Duodenal mucosa (tissue), 2 donors: ENCODE data around the gene TNFSF13B.
"Not testable (repeated sequence)": the region's sequence is repeated elsewhere in the genome, so short reads cannot be mapped to it uniquely, and the experiment has no call there.

ENCODE experiments used
- H3K27ac ChIP-seq: one replicate; pipeline ENCODE4 v1.7.0; 2013; ENCODE audit warnings: low read depth, low read length
- H3K27me3 ChIP-seq, 2 donors: one replicate each; pipeline ENCODE4 v1.7.0; 2013; ENCODE audit warnings: low read length in 2 of 2, control low read depth in 1 of 2; ENCODE audit not compliant: insufficient read depth in 2 of 2, control insufficient read depth in 1 of 2
- H3K36me3 ChIP-seq, 2 donors: one replicate each; pipeline ENCODE4 v1.7.0; 2013; ENCODE audit warnings: low read length in 2 of 2, control low read depth in 1 of 2; ENCODE audit not compliant: insufficient read depth in 2 of 2, control insufficient read depth in 1 of 2
- H3K4me1 ChIP-seq, 2 donors: one replicate each; pipeline ENCODE4 v1.7.0; 2013; ENCODE audit warnings: low read length in 2 of 2, control low read depth in 1 of 2; ENCODE audit not compliant: insufficient read depth in 2 of 2, control insufficient read depth in 1 of 2
- H3K4me3 ChIP-seq, 2 donors: one replicate each; pipeline ENCODE4 v1.7.0; 2013; ENCODE audit warnings: low read length in 2 of 2, low read depth in 1 of 2
- H3K9ac ChIP-seq, 2 donors: one replicate each; pipeline ENCODE4 v1.7.0; 2013; ENCODE audit warnings: low read length in 2 of 2, low read depth in 1 of 2
- H3K9me3 ChIP-seq, 2 donors: one replicate each; pipeline ENCODE4 v1.7.0; 2013; ENCODE audit warnings: low read length in 2 of 2, control low read depth in 1 of 2; ENCODE audit not compliant: control insufficient read depth in 1 of 2

The TNFSF13B gene

GRCh38 chr13:108263621-108264355 is 5.7 kb upstream of the TNFSF13B start:
- H3K36me3 ChIP-seq: no peaks in the 10 kb centered on the region
- no peaks in the 10 kb centered on the region for H3K27me3 ChIP-seq
- H3K9me3 ChIP-seq: no peaks in the 10 kb centered on the region
- no peak overlapping the region for H3K27ac ChIP-seq
- H3K9ac ChIP-seq: no peak overlapping the region
- peaks cover 4 to 5% of the 10 kb centered on the region in 2 donors for H3K4me1 ChIP-seq
- H3K4me3 ChIP-seq: no peak overlapping the region

GRCh38 chr13:108266321-108266990 is 3.1 kb upstream of the TNFSF13B start:
- Histone ChIP-seq H3K9ac (no peak overlapping the region), H3K4me1 (peaks cover 7 to 19% of the 10 kb centered on the region in 2 donors), H3K27ac (no peak overlapping the region), H3K9me3 (no peaks in the 10 kb centered on the region), H3K36me3 (no peaks in the 10 kb centered on the region), H3K27me3 (no peaks in the 10 kb centered on the region), H3K4me3 (no peak overlapping the region)

DNA sequence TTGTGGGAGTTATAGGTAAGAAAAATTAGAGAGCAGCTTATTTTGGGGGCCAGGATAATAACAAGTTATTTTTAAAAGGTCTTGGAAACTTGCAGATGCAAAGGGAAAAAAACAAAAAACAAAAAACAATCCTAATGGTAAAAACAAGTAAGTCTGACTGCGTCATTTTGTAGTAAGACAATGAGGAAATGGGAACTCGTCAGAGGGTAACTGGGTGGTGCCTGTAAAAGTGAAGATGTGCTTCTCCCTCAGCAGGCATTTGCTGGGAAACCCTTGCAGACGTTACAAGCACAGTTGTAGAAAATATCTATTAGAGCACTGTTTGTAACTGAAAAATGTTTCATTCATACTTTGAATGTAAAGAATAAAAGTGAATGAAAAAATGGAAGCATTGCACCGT is 2.2 kb upstream of the TNFSF13B start:
- Histone ChIP-seq H3K27ac (no peak overlapping the region), H3K4me1 (peaks cover 7 to 19% of the 10 kb centered on the region in 2 donors), H3K9me3 (no peaks in the 10 kb centered on the region), H3K9ac (no peak overlapping the region), H3K27me3 (no peaks in the 10 kb centered on the region), H3K4me3 (no peak overlapping the region), H3K36me3 (no peaks in the 10 kb centered on the region)

GRCh38 chr13:108267855-108268254 is 1.7 kb upstream of the TNFSF13B start:
- not testable (repeated sequence) for H3K27ac ChIP-seq, H3K9ac ChIP-seq, H3K9me3 ChIP-seq, H3K36me3 ChIP-seq, H3K4me3 ChIP-seq, H3K27me3 ChIP-seq
- peaks cover 7 to 19% of the 10 kb centered on the region in 2 donors for H3K4me1 ChIP-seq

DNA sequence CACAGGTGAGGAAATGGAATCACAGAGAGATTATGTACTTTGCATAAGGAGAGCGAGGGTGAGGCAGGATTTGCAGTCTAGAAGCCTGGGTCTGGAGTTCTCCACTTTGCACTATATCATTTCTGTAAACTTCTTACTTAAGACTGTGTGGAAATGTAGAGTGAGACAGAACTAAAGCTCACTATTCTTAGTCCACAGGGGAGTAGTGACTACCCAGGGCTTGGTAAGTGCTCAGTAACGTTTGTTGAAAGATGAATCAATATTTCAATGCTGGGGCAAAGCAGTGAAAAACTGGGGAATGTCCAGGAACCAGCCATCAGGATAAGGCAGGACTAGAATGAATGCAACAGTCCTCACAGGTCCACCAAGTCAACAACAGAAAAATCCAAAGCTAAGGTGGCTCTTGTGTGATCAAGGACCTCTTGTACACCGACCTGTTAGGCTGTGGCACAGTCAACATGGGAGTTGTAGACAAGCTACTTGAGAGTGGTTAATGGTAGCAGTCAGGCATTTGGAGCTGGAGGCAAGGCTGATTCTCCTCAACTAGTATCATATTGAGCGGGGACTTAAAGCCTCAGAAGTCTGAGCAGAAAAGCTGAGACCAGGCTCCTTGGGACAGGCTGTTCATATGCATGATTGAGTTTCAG is 929 bp upstream of the TNFSF13B start:
- H3K9ac ChIP-seq: no peak overlapping the region
- no peak overlapping the region for H3K4me3 ChIP-seq
- H3K27ac ChIP-seq: no peak overlapping the region
- peaks cover 7 to 19% of the 10 kb centered on the region in 2 donors for H3K4me1 ChIP-seq
- H3K36me3 ChIP-seq: no peaks in the 10 kb centered on the region
- H3K27me3 ChIP-seq: no peaks in the 10 kb centered on the region
- no peaks in the 10 kb centered on the region for H3K9me3 ChIP-seq

- H3K4me1 ChIP-seq: peaks cover 7 to 19% of the 10 kb centered on the region in 2 donors
- no peaks in the 10 kb centered on the region for H3K36me3 ChIP-seq
- H3K27me3 ChIP-seq: no peaks in the 10 kb centered on the region
- peak overlapping the region; percentile 64 to 71 for H3K9ac ChIP-seq
- peak overlapping the region; percentile 30 for H3K27ac ChIP-seq
- H3K4me3 ChIP-seq: peak overlapping the region; percentile 81 to 87
- H3K9me3 ChIP-seq: no peaks in the 10 kb centered on the region
Measured at GRCh38 chr13:108270442-108270841, 924 bp downstream of the TNFSF13B start.

DNA sequence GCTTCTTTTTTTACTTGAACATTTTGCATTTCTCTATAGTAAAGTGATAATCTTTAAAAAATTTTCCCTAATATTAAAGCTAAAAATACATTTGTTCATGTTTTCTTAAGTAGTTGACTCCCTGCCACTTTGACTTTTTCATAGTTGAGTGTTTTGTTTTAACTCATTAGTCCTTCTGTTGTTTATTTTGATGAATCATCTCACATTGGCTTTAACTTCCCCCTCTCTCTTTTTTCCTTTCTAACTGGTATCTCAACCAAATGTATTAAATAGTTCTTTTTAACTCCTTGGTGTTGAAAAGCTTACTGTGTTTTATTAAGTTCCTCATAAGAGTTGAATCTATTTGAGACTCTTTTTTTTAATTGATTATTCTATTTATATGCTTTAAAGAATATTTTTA is 2.8 kb downstream of the TNFSF13B start:
- Histone ChIP-seq H3K4me3 (no peak overlapping the region), H3K4me1 (peaks cover 11 to 24% of the 10 kb centered on the region in 2 donors), H3K9ac (no peak overlapping the region), H3K27ac (no peak overlapping the region), H3K36me3 (no peaks in the 10 kb centered on the region), H3K9me3 (no peaks in the 10 kb centered on the region), H3K27me3 (no peaks in the 10 kb centered on the region)

GRCh38 chr13:108273429-108274118 is 4.1 kb downstream of the TNFSF13B start:
- Histone ChIP-seq H3K27ac (no peak overlapping the region), H3K4me1 (peaks cover 8 to 22% of the 10 kb centered on the region in 2 donors), H3K9me3 (no peaks in the 10 kb centered on the region), H3K36me3 (no peaks in the 10 kb centered on the region), H3K4me3 (no peak overlapping the region), H3K27me3 (no peaks in the 10 kb centered on the region), H3K9ac (no peak overlapping the region)

DNA sequence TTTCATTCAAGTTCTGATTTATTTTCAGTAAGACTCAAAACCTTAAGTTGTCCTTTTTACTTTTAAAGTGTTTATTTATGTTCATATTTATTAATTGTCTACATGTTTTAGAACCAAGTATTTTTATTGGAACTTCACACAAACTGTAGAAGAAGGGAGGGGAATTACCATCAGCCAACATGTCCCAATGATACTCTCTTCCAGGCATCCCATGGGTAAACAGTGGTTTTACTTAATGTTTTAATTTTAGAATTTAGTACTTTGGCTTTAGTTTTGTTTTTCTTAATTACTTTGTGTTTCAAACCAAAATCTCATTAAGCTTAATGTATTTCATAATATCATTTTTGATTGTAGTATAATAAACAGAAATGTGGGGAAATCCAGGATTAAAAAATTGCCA is 5.2 kb downstream of the TNFSF13B start:
- Histone ChIP-seq H3K27ac (no peak overlapping the region), H3K9me3 (no peaks in the 10 kb centered on the region), H3K4me3 (no peak overlapping the region), H3K27me3 (no peaks in the 10 kb centered on the region), H3K36me3 (no peaks in the 10 kb centered on the region), H3K9ac (no peak overlapping the region), H3K4me1 (peaks cover 4 to 17% of the 10 kb centered on the region in 2 donors)

- Histone ChIP-seq H3K4me3 (no peak overlapping the region), H3K4me1 (peaks cover 4% of the 10 kb centered on the region in 2 donors), H3K9ac (no peak overlapping the region), H3K9me3 (no peaks in the 10 kb centered on the region), H3K36me3 (no peaks in the 10 kb centered on the region), H3K27ac (no peak overlapping the region), H3K27me3 (no peaks in the 10 kb centered on the region)
Measured at GRCh38 chr13:108276060-108276459, 6.5 kb downstream of the TNFSF13B start.
